Endothelial cell of hepatic sinusoid (primary cell): ENCODE measurements around the gene VTI1A.
"Not testable (repeated sequence)": the region's sequence is repeated elsewhere in the genome, so short reads cannot be mapped to it uniquely, and the experiment has no call there.

Experiments used
- in situ Hi-C: cut with HindIII; loops from 2 replicates; pipeline ENCODE4 v1.10.0; 2017; ENCODE audit warnings: low sequenced_read_pairs

VTI1A gene

GRCh38 chr10:112713411-112713810 is 266.4 kb downstream of the VTI1A start:
- in situ Hi-C loops = no loop called here

GRCh38 chr10:112715581-112715980 is 268.6 kb downstream of the VTI1A start:
- in situ Hi-C loops = no loop called here

GRCh38 chr10:112716076-112716475 is 269.1 kb downstream of the VTI1A start:
- in situ Hi-C loops = no loop called here

- in situ Hi-C loops = no loop called here
Observed at GRCh38 chr10:112716924-112717413, 270.0 kb downstream of the VTI1A start.

GRCh38 chr10:112720178-112720577 is 273.2 kb downstream of the VTI1A start:
- in situ Hi-C loops = no loop called here

- in situ Hi-C loops = no loop called here
Observed at GRCh38 chr10:112721080-112721698, 274.2 kb downstream of the VTI1A start.

GRCh38 chr10:112722758-112723157 is 275.7 kb downstream of the VTI1A start:
- in situ Hi-C loops = no loop called here

- in situ Hi-C loops = no loop called here
Observed at GRCh38 chr10:112723876-112724275, 276.9 kb downstream of the VTI1A start.

GRCh38 chr10:112724404-112724991 is 277.5 kb downstream of the VTI1A start:
- in situ Hi-C loops = no loop called here

GRCh38 chr10:112728118-112728883 is 281.3 kb downstream of the VTI1A start:
- in situ Hi-C loops = no loop called here

GRCh38 chr10:112728997-112729396 is 282.0 kb downstream of the VTI1A start:
- in situ Hi-C loops = no loop called here

GRCh38 chr10:112731450-112731849 is 284.4 kb downstream of the VTI1A start:
- in situ Hi-C loops = not testable (repeated sequence)

GRCh38 chr10:112732277-112732921 is 285.4 kb downstream of the VTI1A start:
- in situ Hi-C loops = no loop called here

GRCh38 chr10:112735041-112735695 is 288.2 kb downstream of the VTI1A start:
- in situ Hi-C loops = no loop called here

GRCh38 chr10:112738606-112739591 is 291.9 kb downstream of the VTI1A start:
- in situ Hi-C loops = no loop called here

GRCh38 chr10:112739592-112740353 is 292.8 kb downstream of the VTI1A start:
- in situ Hi-C loops = no loop called here

GRCh38 chr10:112741830-112742402 is 294.9 kb downstream of the VTI1A start:
- in situ Hi-C loops = no loop called here

- in situ Hi-C loops = no loop called here
Observed at GRCh38 chr10:112744181-112745096, 297.4 kb downstream of the VTI1A start.
